PC-9 (cell line): ENCODE data around the gene SAMD1. TPM values are rescaled to one million over a fixed set of nuclear protein-coding genes. Genes with fewer than 3 reads are reported as not detected.

Experiments used
- BruUV-seq: library from RNA; stranded (reverse); fragments of 400-500 nt; replicated peaks from 2 replicates; lab custom pipeline; 2021; lab: Mats Ljungman, UMichigan
- CTCF ChIA-PET: fragments of 300-600 bp; sonication (Branson Sonifier 250); formaldehyde crosslinking; loops from one replicate; lab custom pipeline; 2022; ENCODE audit warnings: antibody characterized with exemption; lab: Charles Lee
- POLR2A ChIA-PET: fragments of 300-600 bp; sonication (Branson Sonifier 250); formaldehyde crosslinking; loops from one replicate; lab custom pipeline; 2022; ENCODE audit warnings: antibody characterized with exemption; ENCODE audit not compliant: unreplicated experiment; lab: Charles Lee
- DNase-seq, 2 experiments: peaks; one replicate each; pipeline versions ENCODE4 v3.0.0 to v3.0.0-alpha.2; 2015 to 2022; ENCODE audit warnings: mixed read lengths in 1 of 2
- H2AFZ ChIP-seq: fragments of 200-600 bp; sonication (generic); 2 replicates; pipeline ENCODE4 v1.8.1; 2017; ENCODE audit warnings: antibody characterized with exemption
- H3F3A ChIP-seq: fragments of 200-600 bp; sonication (generic); 2 replicates; pipeline ENCODE4 v1.8.1; 2017; ENCODE audit warnings: antibody characterized with exemption, mild to moderate bottlenecking, low read depth; ENCODE audit not compliant: insufficient read depth
- H3K27ac ChIP-seq: fragments of 200-600 bp; sonication (generic); 2 replicates; pipeline ENCODE4 v1.6.1; 2016; ENCODE audit warnings: mixed run types
- H3K27me3 ChIP-seq: fragments of 200-600 bp; sonication (generic); 2 replicates; pipeline ENCODE4 v1.6.1; 2016; ENCODE audit warnings: low read depth, mixed run types; ENCODE audit not compliant: insufficient read depth
- H3K36me3 ChIP-seq: fragments of 200-600 bp; sonication (generic); 2 replicates; pipeline ENCODE4 v1.6.1; 2016; ENCODE audit warnings: low read depth, mixed run types
- H3K4me1 ChIP-seq: fragments of 200-600 bp; sonication (generic); replicated peaks from 2 replicates; pipeline ENCODE4 v1.6.1; 2016; ENCODE audit warnings: mixed run types; ENCODE audit not compliant: insufficient read depth
- H3K4me2 ChIP-seq: fragments of 200-600 bp; sonication (generic); 2 replicates; pipeline ENCODE4 v1.6.1; 2017; ENCODE audit warnings: mixed run types
- H3K4me3 ChIP-seq: fragments of 200-600 bp; sonication (generic); 2 replicates; pipeline ENCODE4 v1.6.1; 2016; ENCODE audit warnings: mixed run types
- H3K79me2 ChIP-seq: fragments of 200-600 bp; sonication (generic); 2 replicates; pipeline ENCODE4 v1.6.1; 2017; ENCODE audit warnings: low read depth, mixed run types
- H3K9me2 ChIP-seq: fragments of 200-600 bp; sonication (generic); 2 replicates; pipeline ENCODE4 v1.8.1; 2017; ENCODE audit warnings: mild to moderate bottlenecking; ENCODE audit not compliant: insufficient read depth
- H3K9me3 ChIP-seq: fragments of 200-600 bp; sonication (generic); 2 replicates; pipeline ENCODE4 v1.8.1; 2016; ENCODE audit warnings: low read depth; ENCODE audit not compliant: insufficient read depth
- H4K20me1 ChIP-seq: fragments of 200-600 bp; sonication (generic); 2 replicates; pipeline ENCODE4 v1.8.1; 2017; ENCODE audit not compliant: insufficient read depth
- CTCF ChIP-seq: fragments of 200-600 bp; sonication (generic); conservative IDR thresholded peaks from 2 replicates; pipeline ENCODE4 v1.6.1; 2017; ENCODE audit warnings: mixed run types, antibody characterized with exemption, mild to moderate bottlenecking, moderate library complexity
- EZH2 ChIP-seq: fragments of 200-600 bp; sonication (generic); IDR thresholded peaks from 2 replicates; pipeline ENCODE4 v1.8.0; 2017; ENCODE audit warnings: antibody characterized with exemption, low read depth
- intact Hi-C: fragments of 100-400 bp; cut with micrococcal nuclease; formaldehyde crosslinking; loops from one replicate; pipeline ENCODE4 v1.10.0; 2022; ENCODE audit not compliant: unreplicated experiment
- total RNA-seq: library from RNA; stranded (reverse); gene quantifications from 2 replicates; pipeline ENCODE4 v1.2.3, GENCODE V29; 2021

SAMD1 gene
- total RNA-seq, 1 experiment from 2014 or later = 50.3 TPM

GRCh38 chr19:14118165-14119051, 27.9 kb upstream of the SAMD1 start:
- CTCF ChIA-PET = no interaction called here
- TF ChIP-seq EZH2 = no peak
- no peak for TF ChIP-seq CTCF
- POLR2A ChIA-PET = no interaction called here
- Histone ChIP-seq H4K20me1 (no peaks in the 10 kb centered on the region), H3K4me1 (peaks cover 21% of the 10 kb centered on the region), H3K27ac (peak overlapping the region; percentile 65), H3K9me3 (no peaks in the 10 kb centered on the region), H3K9me2 (no peaks in the 10 kb centered on the region), H3K36me3 (no peaks in the 10 kb centered on the region), H3K27me3 (no peaks in the 10 kb centered on the region), H2AFZ (peak overlapping the region; percentile 87), H3K79me2 (peaks cover 16% of the 10 kb centered on the region), H3K4me2 (peak overlapping the region; percentile 79), H3K4me3 (peak overlapping the region; percentile 75), H3F3A (peaks cover 46% of the 10 kb centered on the region)
- DNase-seq = no peak
- intact Hi-C loops = loop anchor here (5.0 kb wide), 1 partner anchor 36 kb away; no protein-coding TSS in a partner anchor
- BruUV-seq = TSS peak; percentile 86

GRCh38 chr19:14117668-14118164, 27.2 kb upstream of the SAMD1 start, which contains the start of gene PRKACA:
Gene PRKACA, minus strand, starts transcription at chr19:14117762. Its CDS starts 215 bp downstream, at chr19:14117547.
- Histone ChIP-seq H3K36me3 (no peaks in the 10 kb centered on the region), H3F3A (peaks cover 46% of the 10 kb centered on the region), H2AFZ (peak within 1 kb of the TSS; percentile 87), H3K9me3 (no peaks in the 10 kb centered on the region), H3K27me3 (no peaks in the 10 kb centered on the region), H3K4me2 (peak within 1 kb of the TSS; percentile 90), H3K9me2 (no peaks in the 10 kb centered on the region), H3K27ac (peak within 1 kb of the TSS; percentile 65), H3K79me2 (peaks cover 20% of the 10 kb centered on the region), H4K20me1 (no peaks in the 10 kb centered on the region), H3K4me1 (peaks cover 21% of the 10 kb centered on the region), H3K4me3 (peak within 1 kb of the TSS; percentile 82)
- no TSS peak for BruUV-seq
- CTCF ChIA-PET = no interaction called here
- intact Hi-C loops = loop anchor here (1.0 to 5.0 kb wide), 3 partner anchors 27 to 237 kb away; partner anchors contain the start of gene SAMD1
- DNase-seq = peak; percentile 97 to 99
- no peak for TF ChIP-seq CTCF
- TF ChIP-seq EZH2 = no peak
- POLR2A ChIA-PET = no interaction called here

GRCh38 chr19:14116918-14117578, 26.5 kb upstream of the SAMD1 start:
- no TSS peak for BruUV-seq
- H3K27ac ChIP-seq = no peak overlapping the region
- H3K4me1 ChIP-seq = peaks cover 21% of the 10 kb centered on the region
- peak overlapping the region; percentile 90 for H3K4me2 ChIP-seq
- peaks cover 20% of the 10 kb centered on the region for H3K79me2 ChIP-seq
- no peaks in the 10 kb centered on the region for H3K36me3 ChIP-seq
- H3F3A ChIP-seq = peaks cover 46% of the 10 kb centered on the region
- H3K9me3 ChIP-seq = no peaks in the 10 kb centered on the region
- H3K27me3 ChIP-seq = no peaks in the 10 kb centered on the region
- DNase-seq = peak in 1 of 2 experiments; percentile 17
- H4K20me1 ChIP-seq = no peaks in the 10 kb centered on the region
- intact Hi-C loops = loop anchor here (1.0 to 5.0 kb wide), 3 partner anchors 26 to 237 kb away; partner anchors contain the start of gene SAMD1
- H3K4me3 ChIP-seq = peak overlapping the region; percentile 82
- TF ChIP-seq CTCF = no peak
- no peak for TF ChIP-seq EZH2
- peak overlapping the region; percentile 73 for H2AFZ ChIP-seq
- POLR2A ChIA-PET = interaction anchor here (0.8 kb wide), 1 partner anchor 286 kb away, joined by 6 read pairs; no protein-coding TSS in a partner anchor
- no peaks in the 10 kb centered on the region for H3K9me2 ChIP-seq
- CTCF ChIA-PET = no interaction called here
